HG02571 (cell line): ENCODE data around the gene ARMC9.
"Not testable (repeated sequence)": the region's sequence is repeated elsewhere in the genome, so short reads cannot be mapped to it uniquely, and the experiment has no call there.

ENCODE experiments used
- ATAC-seq: cut with Tn5 transposase; IDR thresholded peaks from one replicate; pipeline ENCODE4 v1.9.1; 2021; ENCODE audit warnings: mild to moderate bottlenecking, moderate library complexity; ENCODE audit not compliant: unreplicated experiment

Gene ARMC9

GRCh38 chr2:231359948-231360347 is 161.5 kb downstream of the ARMC9 start:
- no peak for ATAC-seq

- no peak for ATAC-seq
These were observed 162.0 kb downstream of the ARMC9 start for GRCh38 chr2:231360401-231360800.

- no peak for ATAC-seq
These were observed 162.5 kb downstream of the ARMC9 start for GRCh38 chr2:231360881-231361371.

GRCh38 chr2:231361701-231362554 is 163.5 kb downstream of the ARMC9 start:
- peak; percentile 68 for ATAC-seq

- no peak for ATAC-seq
These were observed 164.2 kb downstream of the ARMC9 start for GRCh38 chr2:231362555-231363184.

- ATAC-seq = no peak
These were observed 165.6 kb downstream of the ARMC9 start for GRCh38 chr2:231364061-231364460.

- no peak for ATAC-seq
These were observed 166.8 kb downstream of the ARMC9 start for GRCh38 chr2:231364961-231365810.

GRCh38 chr2:231367178-231367577 is 168.7 kb downstream of the ARMC9 start:
- ATAC-seq = no peak

GRCh38 chr2:231369580-231370428 is 171.4 kb downstream of the ARMC9 start:
- ATAC-seq = no peak

GRCh38 chr2:231370429-231370748 is 172.0 kb downstream of the ARMC9 start:
- no peak for ATAC-seq

- ATAC-seq = no peak
These were observed 172.5 kb downstream of the ARMC9 start for GRCh38 chr2:231370749-231371429.

- no peak for ATAC-seq
These were observed 173.1 kb downstream of the ARMC9 start for GRCh38 chr2:231371430-231372054.

- ATAC-seq = no peak
These were observed 173.9 kb downstream of the ARMC9 start for GRCh38 chr2:231372326-231372725.

GRCh38 chr2:231373184-231373583 is 174.8 kb downstream of the ARMC9 start:
- ATAC-seq = no peak

- ATAC-seq = no peak
These were observed 175.4 kb downstream of the ARMC9 start for GRCh38 chr2:231373786-231374349.

- ATAC-seq = no peak
These were observed 176.3 kb downstream of the ARMC9 start for GRCh38 chr2:231374771-231375170.

GRCh38 chr2:231375994-231376615 is 177.7 kb downstream of the ARMC9 start:
- ATAC-seq = not testable (repeated sequence)

- no peak for ATAC-seq
These were observed 178.4 kb downstream of the ARMC9 start for GRCh38 chr2:231376857-231377256.
